MG63 (cell line): ENCODE data around the gene FOXA3. TPM values are rescaled to one million over a fixed set of nuclear protein-coding genes. Genes with fewer than 3 reads are reported as not detected.

ENCODE experiments used
- DNase-seq: peaks from one replicate; pipeline ENCODE4 v3.0.0-alpha.2; 2020
- H3K27me3 ChIP-seq: fragments of 250-450 bp; sonication (Bioruptor Pico); 2 replicates; pipeline ENCODE4 v1.5.1; 2020; ENCODE audit warnings: mild to moderate bottlenecking, moderate library complexity
- H3K36me3 ChIP-seq: fragments of 250-450 bp; sonication (Bioruptor Pico); 2 replicates; pipeline ENCODE4 v1.5.1; 2020; ENCODE audit warnings: mild to moderate bottlenecking, moderate library complexity
- H3K4me3 ChIP-seq: fragments of 250-450 bp; sonication (Bioruptor Pico); 2 replicates; pipeline ENCODE4 v1.5.1; 2020; ENCODE audit warnings: mild to moderate bottlenecking, moderate library complexity
- H3K9me3 ChIP-seq: fragments of 250-450 bp; sonication (Bioruptor Pico); 2 replicates; pipeline ENCODE4 v1.5.1; 2020; ENCODE audit warnings: mild to moderate bottlenecking, moderate library complexity
- total RNA-seq: library from RNA; depleted of rRNA; stranded (reverse); fragments of >200 nt; shearing (Covaris generic); gene quantifications from 2 replicates; pipeline ENCODE4 v1.2.3, GENCODE V29; 2014; ENCODE audit warnings: low replicate concordance; rRNA removed

FOXA3 gene
- total RNA-seq, 1 experiment from 2014 or later, result not detected

DNA sequence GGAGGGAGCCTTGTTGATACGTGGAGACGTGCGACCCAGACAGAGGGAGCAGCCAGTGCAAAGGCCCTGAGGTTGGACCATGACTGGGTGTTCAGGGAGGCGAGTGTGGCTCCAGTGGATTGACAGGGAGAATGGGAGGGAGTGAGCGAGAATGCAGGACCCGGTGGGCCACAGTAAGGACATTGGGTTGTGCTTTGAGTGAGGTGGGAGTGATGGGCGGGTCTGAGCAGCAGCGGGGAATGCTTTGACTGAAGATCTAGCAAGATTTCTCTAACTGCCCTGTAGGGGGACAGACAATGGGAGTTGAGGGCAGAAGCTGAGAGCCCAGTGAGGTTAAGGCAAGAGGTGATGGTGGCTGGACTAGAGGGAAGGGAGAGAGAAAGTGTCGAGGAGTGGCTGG, 58.2 kb downstream of the FOXA3 start:
- Histone ChIP-seq H3K4me3 (no peak overlapping the region), H3K9me3 (no peaks in the 10 kb centered on the region), H3K36me3 (no peaks in the 10 kb centered on the region), H3K27me3 (peaks cover 29% of the 10 kb centered on the region)
- no peak for DNase-seq

Other genes with a start within 250 kb of the FOXA3 start
- gene EML2, start 224.9 kb upstream of the FOXA3 start, total RNA-seq, result 10.9 and 22.0 TPM in 2 replicates
- gene GIPR, start 196.1 kb upstream of the FOXA3 start, total RNA-seq, result not detected in 2 replicates
- gene SNRPD2, start 172.4 kb upstream of the FOXA3 start, total RNA-seq, result 488 and 700 TPM in 2 replicates
- gene QPCTL, start 171.7 kb upstream of the FOXA3 start, total RNA-seq, result 19.7 and 37.9 TPM in 2 replicates
- 4.3 and 12.3 TPM in 2 replicates for gene FBXO46, start 133.4 kb upstream of the FOXA3 start, total RNA-seq
- 0.99 TPM in 1 of 2 replicates, not detected in the other for gene MEIOSIN, start 130.9 kb upstream of the FOXA3 start, total RNA-seq
- 11.4 and 18.6 TPM in 2 replicates for gene SIX5, start 95.1 kb upstream of the FOXA3 start, total RNA-seq
- 3.9 and 7.0 TPM in 2 replicates for gene DMPK, start 81.8 kb upstream of the FOXA3 start, total RNA-seq
- gene DMWD, start 71.5 kb upstream of the FOXA3 start, total RNA-seq, result 30.4 and 48.0 TPM in 2 replicates
- gene RSPH6A, start 49.0 kb upstream of the FOXA3 start, total RNA-seq, result not detected in 2 replicates
- gene SYMPK, start 1.2 kb upstream of the FOXA3 start, total RNA-seq, result 59.4 and 70.7 TPM in 2 replicates
- 48.6 and 73.7 TPM in 2 replicates for gene IRF2BP1, start 21.8 kb downstream of the FOXA3 start, total RNA-seq
- 0.20 and 0.79 TPM in 2 replicates for gene MYPOP, start 38.3 kb downstream of the FOXA3 start, total RNA-seq
- not detected in 2 replicates for gene NANOS2, start 50.5 kb downstream of the FOXA3 start, total RNA-seq
- gene NOVA2, start 109.5 kb downstream of the FOXA3 start, total RNA-seq, result not detected in 2 replicates
- gene CCDC61, start 131.1 kb downstream of the FOXA3 start, total RNA-seq, result 10.5 and 25.5 TPM in 2 replicates
- gene PGLYRP1, start 158.7 kb downstream of the FOXA3 start, total RNA-seq, result not detected in 2 replicates
- not detected in 2 replicates for gene IGFL4, start 176.7 kb downstream of the FOXA3 start, total RNA-seq